Kidney (tissue), 14 donors: Measurements from ENCODE around the gene ING3. TPM values are rescaled to one million over a fixed set of nuclear protein-coding genes. Genes with fewer than 3 reads are reported as not detected.

Experiments used
- DNase-seq, 5 donors: peaks; one replicate each; pipeline ENCODE4 v3.0.0-alpha.2; 2013 to 2020
- FAIRE-seq: peaks from 2 replicates; lab custom pipeline; 2012; peaks lifted over from hg19 to GRCh38; lab: Jason Lieb, UNC
- H3K27ac ChIP-seq, 2 donors: one replicate each; pipeline ENCODE4 v1.7.0; 2013; ENCODE audit warnings: low read depth in 2 of 2, low read length in 2 of 2, inconsistent platforms in 1 of 2
- H3K27me3 ChIP-seq: one replicate; pipeline ENCODE4 v1.7.1; 2013; ENCODE audit warnings: low read length, inconsistent platforms; ENCODE audit not compliant: control insufficient read depth, insufficient read depth
- H3K36me3 ChIP-seq, 3 donors: one replicate each; pipeline versions ENCODE4 v1.7.0 to v1.7.1; 2013; ENCODE audit warnings: low read length in 3 of 3, control low read depth in 1 of 3, inconsistent platforms in 1 of 3; ENCODE audit not compliant: insufficient read depth in 3 of 3, control insufficient read depth in 2 of 3
- H3K4me1 ChIP-seq, 3 donors: one replicate each; pipeline versions ENCODE4 v1.7.0 to v1.7.1; 2013; ENCODE audit warnings: low read length in 3 of 3, inconsistent platforms in 1 of 3, low read depth in 1 of 3; ENCODE audit not compliant: control insufficient read depth in 2 of 3, insufficient read depth in 2 of 3
- H3K4me3 ChIP-seq, 3 donors: one replicate each; pipeline versions ENCODE4 v1.7.0 to v1.8.1; 2013; ENCODE audit warnings: low read length in 3 of 3, control low read depth in 1 of 3, inconsistent platforms in 1 of 3
- H3K9ac ChIP-seq, 3 donors: one replicate each; pipeline versions ENCODE4 v1.7.0 to v1.7.1; 2013; ENCODE audit warnings: low read length in 3 of 3, control low read depth in 1 of 3, inconsistent platforms in 1 of 3
- H3K9me3 ChIP-seq, 3 donors: one replicate each; pipeline versions ENCODE4 v1.7.0 to v1.7.1; 2013; ENCODE audit warnings: low read length in 3 of 3, control low read depth in 1 of 3, inconsistent platforms in 1 of 3; ENCODE audit not compliant: control insufficient read depth in 2 of 3, insufficient read depth in 1 of 3
- intact Hi-C: fragments of 100-400 bp; cut with DNase I; formaldehyde crosslinking; loops from one replicate; pipeline ENCODE4 v1.11.1; 2022
- polyA plus RNA-seq: library from polyadenylated mRNA; stranded (reverse); fragments of 350-450 nt; fragmentation: Illumina TruSeq; extraction: RNeasy Lipid Tissue Mini Kit (QIAGEN cat#74804); gene quantifications from one replicate; pipeline ENCODE4 v1.2.3, GENCODE V29; 2014; ENCODE audit warnings: low read depth, low replicate concordance; ENCODE audit not compliant: insufficient read depth
- total RNA-seq: library from RNA; stranded (reverse); fragmentation: NEBNext Ultra II Directional; extraction: Animal tissue kit (Norgen Biotek cat#: 25700); gene quantifications from one replicate; pipeline ENCODE4 v1.2.1, GENCODE V29; 2021
- TF ChIP-seq, protein P1 (sequence below): IDR thresholded peaks from 3 replicates; pipeline ENCODE4 v1.5.1; 2012; ENCODE audit warnings: mild to moderate bottlenecking, moderate library complexity, borderline replicate concordance; ENCODE audit not compliant: insufficient read depth; ENCODE audit errors: extremely low read depth
- donor health status: control.
- donor health status: control.
- donor health status: control.
- donor health status: control.
- donor health status: control.
- donor health status: DM: yes; HTN: yes; CAD: no.
- donor health status: Normal renal cell carcinoma (clear cell type).

ING3 gene
- total and polyA plus RNA-seq, 2 donors from 2014 or later = 5.2 to 20.8 TPM

DNA sequence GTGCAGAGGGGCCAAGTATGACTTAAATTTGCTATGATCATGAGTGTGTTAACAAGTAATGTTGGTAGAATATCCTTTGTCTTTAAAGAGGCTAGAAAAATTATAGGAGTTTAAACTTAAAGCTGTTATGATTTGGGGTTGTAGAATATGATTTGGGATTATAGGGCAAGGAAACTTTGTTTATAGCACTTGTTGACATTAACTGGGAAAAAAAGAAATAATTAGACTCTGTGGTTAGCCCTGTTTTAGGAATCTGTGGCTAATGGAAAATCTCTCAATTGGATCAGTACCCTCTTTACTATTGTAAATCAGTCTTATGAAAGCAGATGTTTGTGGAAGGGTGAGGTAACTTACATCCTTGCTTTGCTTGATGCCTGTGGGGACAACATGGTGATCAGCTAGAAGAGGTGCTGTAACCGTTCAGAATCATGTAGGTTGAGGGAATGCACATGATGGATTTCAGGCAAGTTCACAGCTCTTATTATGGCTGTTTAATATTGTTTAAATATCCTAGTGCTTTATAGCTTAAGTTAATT, 11.1 kb downstream of the ING3 start:
- intact Hi-C loops = no loop called here
- H3K9ac ChIP-seq = no peak overlapping the region
- H3K27ac ChIP-seq = no peak overlapping the region
- no peaks in the 10 kb centered on the region for H3K9me3 ChIP-seq
- H3K36me3 ChIP-seq = peaks cover 2 to 17% (median 4%) of the 10 kb centered on the region in 3 donors
- TF ChIP-seq, protein P1, sequence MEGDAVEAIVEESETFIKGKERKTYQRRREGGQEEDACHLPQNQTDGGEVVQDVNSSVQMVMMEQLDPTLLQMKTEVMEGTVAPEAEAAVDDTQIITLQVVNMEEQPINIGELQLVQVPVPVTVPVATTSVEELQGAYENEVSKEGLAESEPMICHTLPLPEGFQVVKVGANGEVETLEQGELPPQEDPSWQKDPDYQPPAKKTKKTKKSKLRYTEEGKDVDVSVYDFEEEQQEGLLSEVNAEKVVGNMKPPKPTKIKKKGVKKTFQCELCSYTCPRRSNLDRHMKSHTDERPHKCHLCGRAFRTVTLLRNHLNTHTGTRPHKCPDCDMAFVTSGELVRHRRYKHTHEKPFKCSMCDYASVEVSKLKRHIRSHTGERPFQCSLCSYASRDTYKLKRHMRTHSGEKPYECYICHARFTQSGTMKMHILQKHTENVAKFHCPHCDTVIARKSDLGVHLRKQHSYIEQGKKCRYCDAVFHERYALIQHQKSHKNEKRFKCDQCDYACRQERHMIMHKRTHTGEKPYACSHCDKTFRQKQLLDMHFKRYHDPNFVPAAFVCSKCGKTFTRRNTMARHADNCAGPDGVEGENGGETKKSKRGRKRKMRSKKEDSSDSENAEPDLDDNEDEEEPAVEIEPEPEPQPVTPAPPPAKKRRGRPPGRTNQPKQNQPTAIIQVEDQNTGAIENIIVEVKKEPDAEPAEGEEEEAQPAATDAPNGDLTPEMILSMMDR = no peak
- FAIRE-seq (no peak), DNase-seq (no peak)
- H3K27me3 ChIP-seq = no peaks in the 10 kb centered on the region
- no peak overlapping the region for H3K4me3 ChIP-seq
- H3K4me1 ChIP-seq = peaks cover 0 to 2% (median 0%) of the 10 kb centered on the region in 3 donors

DNA sequence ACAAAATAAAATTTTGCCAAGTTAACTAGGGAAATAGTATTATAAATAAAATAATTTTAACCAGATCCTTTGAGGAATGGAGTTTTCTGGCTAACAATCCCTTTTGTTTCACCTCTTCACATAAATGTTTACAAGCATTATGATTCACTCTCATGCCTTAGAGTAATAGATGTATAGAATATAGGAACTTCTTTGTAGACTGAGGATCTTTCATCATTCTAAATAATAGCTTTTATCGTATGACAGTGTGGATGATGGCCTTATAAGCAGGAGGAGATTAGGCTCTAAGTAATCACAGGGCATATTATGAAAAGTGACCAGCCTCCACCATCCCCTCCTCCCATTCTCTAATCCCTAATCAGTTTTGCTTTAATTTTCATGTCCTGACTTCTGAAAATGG, 13.5 kb downstream of the ING3 start:
- Histone ChIP-seq H3K4me3 (no peak overlapping the region), H3K9me3 (no peaks in the 10 kb centered on the region), H3K36me3 (peaks cover 7 to 38% (median 17%) of the 10 kb centered on the region in 3 donors), H3K27me3 (no peaks in the 10 kb centered on the region), H3K27ac (no peak overlapping the region), H3K9ac (no peak overlapping the region), H3K4me1 (peaks cover 0 to 2% (median 0%) of the 10 kb centered on the region in 3 donors)
- intact Hi-C loops = no loop called here
- TF ChIP-seq, protein P1 = no peak
- DNase-seq (no peak), FAIRE-seq (no peak)

DNA sequence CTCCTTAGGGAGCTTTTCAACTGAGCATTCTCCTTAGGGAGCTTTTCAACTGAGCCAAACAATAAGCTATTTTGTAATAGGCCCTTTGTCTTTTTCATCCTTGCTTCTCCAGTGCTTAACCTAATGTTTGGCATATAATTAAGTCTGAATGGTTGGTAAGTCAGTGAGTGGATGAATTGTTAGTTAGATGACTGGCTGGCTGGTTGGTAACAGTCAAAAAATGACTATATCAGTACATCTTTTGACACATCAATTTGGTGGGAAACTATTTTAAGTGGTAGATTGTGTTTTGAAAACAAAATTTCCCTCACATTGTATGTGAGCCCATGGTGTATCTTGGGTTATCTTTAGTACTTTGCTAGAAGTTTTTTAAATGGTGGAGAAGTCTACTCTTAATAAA, 16.4 kb downstream of the ING3 start:
- H3K4me3 ChIP-seq = no peak overlapping the region
- no peaks in the 10 kb centered on the region for H3K27me3 ChIP-seq
- no peak overlapping the region for H3K27ac ChIP-seq
- no peak overlapping the region for H3K9ac ChIP-seq
- no peak for FAIRE-seq
- peaks cover 15 to 51% (median 23%) of the 10 kb centered on the region in 3 donors for H3K36me3 ChIP-seq
- intact Hi-C loops = no loop called here
- no peaks in the 10 kb centered on the region for H3K9me3 ChIP-seq
- DNase-seq = no peak
- H3K4me1 ChIP-seq = no peaks in the 10 kb centered on the region
- TF ChIP-seq, protein P1 = no peak

DNA sequence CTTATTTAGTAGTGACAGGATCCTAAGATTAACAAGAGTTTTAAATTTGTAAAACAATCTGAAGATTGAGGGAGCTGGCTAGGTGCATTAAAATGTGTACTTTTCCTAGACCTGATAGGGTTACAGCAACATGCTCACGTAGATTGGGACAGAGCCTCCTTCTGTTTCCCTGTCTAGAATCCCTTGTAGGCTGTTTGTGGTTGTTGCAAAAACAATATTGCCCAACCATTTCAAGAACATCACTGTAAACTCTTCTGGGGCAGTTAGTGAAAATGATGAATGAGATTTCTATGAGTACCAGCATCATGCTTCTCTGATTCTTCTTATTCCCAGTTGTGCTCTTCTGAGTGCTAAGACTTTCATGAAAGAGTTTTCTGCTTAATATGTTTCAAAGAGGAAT, 23.3 kb downstream of the ING3 start:
- Histone ChIP-seq H3K4me1 (no peaks in the 10 kb centered on the region), H3K27me3 (no peaks in the 10 kb centered on the region), H3K4me3 (no peak overlapping the region), H3K9me3 (no peaks in the 10 kb centered on the region), H3K9ac (no peak overlapping the region), H3K36me3 (peaks cover 12 to 31% (median 17%) of the 10 kb centered on the region in 3 donors), H3K27ac (no peak overlapping the region)
- TF ChIP-seq, protein P1 = no peak
- FAIRE-seq (no peak), DNase-seq (no peak)
- intact Hi-C loops = no loop called here
